Peyer's patch (tissue), 4 donors: ENCODE results near the gene MSI2.

Experiments
- CTCF ChIP-seq, 6 experiments: fragments of 450-650 bp in 4 of 6; fragments of 200-600 bp in 2 of 6; sonication (generic) in 1 of 6; IDR thresholded peaks; one replicate each; pipeline ENCODE4 v1.5.1; 2017 to 2019; ENCODE audit warnings: antibody characterized with exemption in 6 of 6, mild to moderate bottlenecking in 3 of 6, moderate library complexity in 1 of 6
- POLR2A ChIP-seq, 2 donors: fragments of 450-650 bp; IDR thresholded peaks; one replicate each; pipeline ENCODE4 v1.5.1; 2017; ENCODE audit warnings: antibody characterized with exemption in 2 of 2, mild to moderate bottlenecking in 2 of 2, moderate library complexity in 2 of 2

DNA sequence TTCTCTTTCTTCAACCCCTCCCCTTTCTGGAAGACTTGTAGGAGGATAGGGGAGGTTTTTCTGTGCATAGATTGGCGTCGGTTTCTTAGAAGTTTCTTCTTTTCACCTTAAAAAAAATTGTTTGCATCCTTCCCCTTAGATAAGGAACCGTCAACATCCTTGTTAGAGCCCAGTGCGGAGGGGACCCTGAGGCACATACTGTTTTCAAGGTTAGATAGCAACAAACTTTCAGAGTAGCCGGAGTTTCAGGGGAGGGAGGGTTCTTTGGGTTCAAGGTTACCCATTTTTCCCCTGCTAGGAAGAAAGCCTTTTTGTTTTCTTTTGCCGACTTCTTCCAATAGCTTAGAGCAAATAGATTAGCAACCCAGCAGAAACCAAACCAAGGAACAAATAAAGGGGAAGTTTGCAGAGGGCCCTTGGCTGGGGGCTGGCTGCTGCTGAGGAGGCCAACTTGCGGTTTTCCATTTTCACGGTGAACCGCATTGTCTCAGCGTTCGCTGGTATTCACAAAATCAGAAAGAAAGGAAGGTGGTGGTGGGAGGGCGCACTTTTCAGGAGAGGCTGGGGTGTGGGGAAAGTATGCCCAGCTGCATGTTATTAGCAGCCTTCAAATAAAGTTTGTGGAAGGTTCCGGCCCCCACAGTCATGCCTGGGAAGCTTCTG is 28.8 kb downstream of the MSI2 start:
- TF ChIP-seq POLR2A (IDR thresholded peaks at IDR 0.05) (no peak), CTCF (IDR thresholded peaks at IDR 0.05) (no peak)
